ENCODE measurements around the gene SYNGR3. TPM values are rescaled to one million over a fixed set of nuclear protein-coding genes. Genes with fewer than 3 reads are reported as not detected.

SYNGR3 gene
- total and polyA plus RNA-seq, 9 donors, result 0.42 to 4.0 (median 0.87) TPM

GRCh38 chr16:2028620-2029220 is 39.0 kb downstream of the SYNGR3 start:
- intact Hi-C loops (cut with DNase I), result loop anchor here in 1 of 4 donors (5.0 kb wide), 1 partner anchor 124 kb away; no protein-coding TSS in a partner anchor
- Histone ChIP-seq H3K4me3 (no peak overlapping the region), H3K4me1 (ENCODE audit: insufficient read depth) (peaks cover 21% of the 10 kb centered on the region), H3K27me3 (no peaks in the 10 kb centered on the region), H3K9me3 (no peaks in the 10 kb centered on the region), H3K36me3 (no peaks in the 10 kb centered on the region), H3K27ac (peak overlapping the region in 1 of 2 donors; percentile 6)
- TF ChIP-seq CTCF (IDR thresholded peaks at IDR 0.05) (no peak), EP300 (IDR thresholded peaks at IDR 0.05) (no peak), POLR2A (IDR thresholded peaks at IDR 0.05) (no peak)
- DNase-seq, result peak in 1 of 5 donors; percentile 13
- WGBS, 3 donors, result 54 to 72% (median 70%) methylated on average over 18 of the region's 18 CpGs

DNA sequence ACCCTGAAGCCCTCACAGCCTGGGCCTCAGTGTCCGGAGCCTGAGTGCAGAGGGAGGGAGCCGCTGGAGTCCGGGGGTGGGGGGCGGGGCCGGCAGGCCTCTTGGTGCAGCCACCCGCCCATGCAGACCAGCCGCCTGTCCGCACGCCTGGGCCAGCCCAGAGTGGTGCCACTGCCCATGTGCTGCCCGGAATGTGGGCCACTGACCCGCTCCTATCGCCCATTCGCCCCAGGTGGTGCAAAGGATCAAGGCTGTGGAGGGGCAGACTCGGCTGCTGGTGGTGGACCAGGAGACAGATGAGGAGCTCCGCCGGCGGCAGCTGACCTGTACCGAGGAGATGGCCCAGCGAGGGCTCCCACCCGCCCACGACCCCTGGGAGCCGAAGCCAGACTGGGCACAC is 39.6 kb downstream of the SYNGR3 start:
- intact Hi-C loops (cut with DNase I), result loop anchor here in 1 of 4 donors (5.0 kb wide), 1 partner anchor 123 kb away; no protein-coding TSS in a partner anchor
- Histone ChIP-seq H3K27me3 (no peaks in the 10 kb centered on the region), H3K27ac (no peak overlapping the region), H3K9me3 (no peaks in the 10 kb centered on the region), H3K4me3 (no peak overlapping the region), H3K36me3 (no peaks in the 10 kb centered on the region), H3K4me1 (ENCODE audit: insufficient read depth) (peaks cover 21% of the 10 kb centered on the region)
- DNase-seq, result no peak
- no peak for TF ChIP-seq EP300 (IDR thresholded peaks at IDR 0.05)
- no peak for TF ChIP-seq CTCF (IDR thresholded peaks at IDR 0.05)
- TF ChIP-seq POLR2A (IDR thresholded peaks at IDR 0.05), result no peak
- 61 to 73% (median 67%) methylated on average over 21 to 22 of the region's 22 CpGs for WGBS, 3 donors

- Histone ChIP-seq H3K27ac (peak overlapping the region in 1 of 2 donors; percentile 30), H3K4me1 (ENCODE audit: insufficient read depth) (peaks cover 26% of the 10 kb centered on the region), H3K27me3 (no peaks in the 10 kb centered on the region), H3K4me3 (no peak overlapping the region), H3K9me3 (no peaks in the 10 kb centered on the region), H3K36me3 (no peaks in the 10 kb centered on the region)
- WGBS, 3 donors, result 84 to 92% (median 91%) methylated on average over 11 of the region's 11 CpGs
- no peak for DNase-seq
- intact Hi-C loops (cut with DNase I), result no loop called here
- no peak for TF ChIP-seq CTCF (IDR thresholded peaks at IDR 0.05)
- TF ChIP-seq POLR2A (IDR thresholded peaks at IDR 0.05), result no peak
- no peak for TF ChIP-seq EP300 (IDR thresholded peaks at IDR 0.05)
Observed at GRCh38 chr16:2030036-2030435, 40.3 kb downstream of the SYNGR3 start.

DNA sequence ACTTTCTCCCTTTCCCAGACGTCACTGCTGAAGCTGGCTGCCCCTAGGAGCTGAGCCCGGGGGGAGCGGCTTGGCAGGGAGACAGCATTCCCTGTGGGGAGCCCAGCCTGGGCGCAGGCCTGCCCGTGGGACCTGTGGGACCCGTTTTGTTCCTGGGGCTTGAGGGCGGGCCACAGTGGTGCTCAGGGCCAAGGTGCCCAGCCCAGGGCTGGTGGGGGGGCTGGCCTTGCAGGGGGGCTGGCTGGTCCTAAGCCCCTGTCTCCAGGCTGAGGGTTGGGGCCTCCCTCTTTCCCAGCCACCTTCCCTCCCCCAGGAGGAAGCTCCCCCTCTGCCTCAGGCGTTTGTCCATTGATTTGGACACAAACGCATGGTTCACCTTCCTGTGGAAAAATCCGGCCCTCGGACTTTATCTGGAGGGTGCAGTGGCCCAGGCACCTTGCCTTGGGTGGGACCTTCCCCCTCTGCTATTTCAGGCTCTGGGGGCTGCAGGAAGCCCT is 41.4 kb downstream of the SYNGR3 start:
- Histone ChIP-seq H3K4me3 (no peak overlapping the region), H3K36me3 (no peaks in the 10 kb centered on the region), H3K27ac (no peak overlapping the region), H3K27me3 (no peaks in the 10 kb centered on the region), H3K4me1 (ENCODE audit: insufficient read depth) (peaks cover 36% of the 10 kb centered on the region), H3K9me3 (no peaks in the 10 kb centered on the region)
- WGBS, 3 donors, result 68 to 75% (median 73%) methylated on average over 11 of the region's 11 CpGs
- DNase-seq, result no peak
- intact Hi-C loops (cut with DNase I), result no loop called here
- TF ChIP-seq EP300 (IDR thresholded peaks at IDR 0.05), result no peak
- no peak for TF ChIP-seq CTCF (IDR thresholded peaks at IDR 0.05)
- no peak for TF ChIP-seq POLR2A (IDR thresholded peaks at IDR 0.05)
